Lower leg skin (tissue), 3 donors: ENCODE data around the gene CFAP97D2.

ENCODE experiments used
- POLR2A ChIP-seq, 2 donors: fragments of 450-650 bp; IDR thresholded peaks; one replicate each; pipeline ENCODE4 v1.6.1; 2016 to 2017; ENCODE audit warnings: antibody characterized with exemption in 2 of 2, mild to moderate bottlenecking in 1 of 2, moderate library complexity in 1 of 2
- TF ChIP-seq, protein P1 (sequence below), 3 donors: fragments of 450-650 bp; IDR thresholded peaks; one replicate each; pipeline ENCODE4 v1.5.1; 2016; ENCODE audit warnings: antibody characterized with exemption in 3 of 3, mild to moderate bottlenecking in 3 of 3, moderate library complexity in 2 of 3

DNA sequence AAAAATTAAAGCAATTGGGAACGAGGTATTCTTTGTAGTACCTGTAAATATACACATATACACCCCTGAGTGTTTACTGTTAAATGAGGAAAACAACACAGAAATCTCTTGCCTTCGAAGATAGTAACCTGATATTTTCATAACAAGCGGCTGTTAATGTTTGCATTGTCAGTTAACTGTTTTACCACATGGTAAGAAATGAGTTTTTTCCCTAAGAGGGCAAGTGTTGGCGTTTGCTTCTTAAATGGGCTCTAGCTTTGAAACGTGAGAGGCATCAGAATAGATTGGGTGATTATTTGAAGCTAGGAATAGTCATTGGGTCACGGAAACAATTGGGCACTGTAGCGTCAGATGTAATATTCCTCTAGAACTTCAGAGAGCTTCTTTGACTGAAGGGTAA, 80.3 kb downstream of the CFAP97D2 start:
- TF ChIP-seq, protein P1, sequence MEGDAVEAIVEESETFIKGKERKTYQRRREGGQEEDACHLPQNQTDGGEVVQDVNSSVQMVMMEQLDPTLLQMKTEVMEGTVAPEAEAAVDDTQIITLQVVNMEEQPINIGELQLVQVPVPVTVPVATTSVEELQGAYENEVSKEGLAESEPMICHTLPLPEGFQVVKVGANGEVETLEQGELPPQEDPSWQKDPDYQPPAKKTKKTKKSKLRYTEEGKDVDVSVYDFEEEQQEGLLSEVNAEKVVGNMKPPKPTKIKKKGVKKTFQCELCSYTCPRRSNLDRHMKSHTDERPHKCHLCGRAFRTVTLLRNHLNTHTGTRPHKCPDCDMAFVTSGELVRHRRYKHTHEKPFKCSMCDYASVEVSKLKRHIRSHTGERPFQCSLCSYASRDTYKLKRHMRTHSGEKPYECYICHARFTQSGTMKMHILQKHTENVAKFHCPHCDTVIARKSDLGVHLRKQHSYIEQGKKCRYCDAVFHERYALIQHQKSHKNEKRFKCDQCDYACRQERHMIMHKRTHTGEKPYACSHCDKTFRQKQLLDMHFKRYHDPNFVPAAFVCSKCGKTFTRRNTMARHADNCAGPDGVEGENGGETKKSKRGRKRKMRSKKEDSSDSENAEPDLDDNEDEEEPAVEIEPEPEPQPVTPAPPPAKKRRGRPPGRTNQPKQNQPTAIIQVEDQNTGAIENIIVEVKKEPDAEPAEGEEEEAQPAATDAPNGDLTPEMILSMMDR (IDR thresholded peaks at IDR 0.05): no peak
- no peak for TF ChIP-seq POLR2A (IDR thresholded peaks at IDR 0.05)
